Measurements from ENCODE around the gene MYL2. TPM values are rescaled to one million over a fixed set of nuclear protein-coding genes. Genes with fewer than 3 reads are reported as not detected.

The MYL2 gene
- total and polyA plus RNA-seq, 2 donors from 2014 or later = 4.4 TPM; not detected in 1

DNA sequence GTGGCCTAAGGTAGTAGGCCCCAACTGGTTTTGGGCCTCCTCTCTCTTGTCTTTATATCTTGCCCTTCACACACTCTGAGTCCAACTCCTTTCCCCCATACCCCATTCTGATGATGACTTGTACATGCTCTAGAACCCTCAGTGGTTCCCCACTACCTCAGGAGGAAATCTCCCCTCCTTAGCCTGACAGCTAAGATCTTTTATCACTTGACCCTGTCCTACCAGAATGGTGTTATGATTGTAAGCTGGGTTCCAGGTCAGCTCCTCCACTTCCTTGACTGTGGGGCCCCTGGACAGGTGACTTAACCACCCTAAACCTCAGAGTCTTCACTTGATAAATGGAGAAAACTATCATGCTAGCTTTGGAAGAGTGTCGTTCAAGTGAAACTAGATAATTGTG is 9.4 kb upstream of the MYL2 start:
- no peaks in the 10 kb centered on the region for H3K9me3 ChIP-seq (ENCODE audit: control insufficient read depth in 2 of 3, insufficient read depth in 1 of 3, low read length in 3 of 3)
- no peak overlapping the region for H3K27ac ChIP-seq (ENCODE audit: low read depth in 2 of 2, low read length in 2 of 2)
- FAIRE-seq (no peak), DNase-seq (no peak)
- no peak overlapping the region for H3K9ac ChIP-seq (ENCODE audit: low read length in 3 of 3)
- intact Hi-C loops (cut with DNase I) = no loop called here
- TF ChIP-seq, protein P1, sequence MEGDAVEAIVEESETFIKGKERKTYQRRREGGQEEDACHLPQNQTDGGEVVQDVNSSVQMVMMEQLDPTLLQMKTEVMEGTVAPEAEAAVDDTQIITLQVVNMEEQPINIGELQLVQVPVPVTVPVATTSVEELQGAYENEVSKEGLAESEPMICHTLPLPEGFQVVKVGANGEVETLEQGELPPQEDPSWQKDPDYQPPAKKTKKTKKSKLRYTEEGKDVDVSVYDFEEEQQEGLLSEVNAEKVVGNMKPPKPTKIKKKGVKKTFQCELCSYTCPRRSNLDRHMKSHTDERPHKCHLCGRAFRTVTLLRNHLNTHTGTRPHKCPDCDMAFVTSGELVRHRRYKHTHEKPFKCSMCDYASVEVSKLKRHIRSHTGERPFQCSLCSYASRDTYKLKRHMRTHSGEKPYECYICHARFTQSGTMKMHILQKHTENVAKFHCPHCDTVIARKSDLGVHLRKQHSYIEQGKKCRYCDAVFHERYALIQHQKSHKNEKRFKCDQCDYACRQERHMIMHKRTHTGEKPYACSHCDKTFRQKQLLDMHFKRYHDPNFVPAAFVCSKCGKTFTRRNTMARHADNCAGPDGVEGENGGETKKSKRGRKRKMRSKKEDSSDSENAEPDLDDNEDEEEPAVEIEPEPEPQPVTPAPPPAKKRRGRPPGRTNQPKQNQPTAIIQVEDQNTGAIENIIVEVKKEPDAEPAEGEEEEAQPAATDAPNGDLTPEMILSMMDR (IDR thresholded peaks at IDR 0.05; ENCODE audit: borderline replicate concordance, extremely low read depth, insufficient read depth) = no peak
- no peak overlapping the region for H3K4me3 ChIP-seq (ENCODE audit: low read length in 3 of 3)
- H3K4me1 ChIP-seq (ENCODE audit: control insufficient read depth in 2 of 3, insufficient read depth in 2 of 3, low read depth in 1 of 3, low read length in 3 of 3) = no peaks in the 10 kb centered on the region
- H3K27me3 ChIP-seq (ENCODE audit: control insufficient read depth, insufficient read depth, low read length) = no peaks in the 10 kb centered on the region
- no peaks in the 10 kb centered on the region for H3K36me3 ChIP-seq (ENCODE audit: control insufficient read depth in 2 of 3, insufficient read depth in 3 of 3, low read length in 3 of 3)

DNA sequence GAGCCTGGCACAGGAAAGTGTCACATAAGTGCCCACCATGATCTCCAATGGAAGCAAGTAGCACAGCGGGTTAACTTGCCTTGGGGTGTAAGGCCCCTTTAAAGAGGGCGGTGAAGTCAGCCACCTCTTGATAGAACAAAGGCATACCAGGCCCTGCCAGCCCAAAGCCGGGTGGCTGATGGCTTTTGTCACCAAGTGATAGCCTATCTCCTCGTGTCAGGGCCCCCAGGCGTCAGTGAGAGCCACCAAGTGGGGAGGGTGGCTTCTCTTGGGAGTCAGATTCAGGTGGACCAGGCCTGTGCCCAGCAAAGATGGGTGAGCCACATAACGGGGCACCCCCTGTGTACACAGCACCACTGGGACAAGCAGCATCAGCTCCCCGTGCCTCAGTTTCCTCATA is 8.3 kb upstream of the MYL2 start:
- H3K36me3 ChIP-seq (ENCODE audit: control insufficient read depth in 2 of 3, insufficient read depth in 3 of 3, low read length in 3 of 3) = no peaks in the 10 kb centered on the region
- no peak for FAIRE-seq
- H3K9ac ChIP-seq (ENCODE audit: low read length in 3 of 3) = no peak overlapping the region
- TF ChIP-seq, protein P1 (IDR thresholded peaks at IDR 0.05; ENCODE audit: borderline replicate concordance, extremely low read depth, insufficient read depth) = no peak
- no peaks in the 10 kb centered on the region for H3K9me3 ChIP-seq (ENCODE audit: control insufficient read depth in 2 of 3, insufficient read depth in 1 of 3, low read length in 3 of 3)
- no peaks in the 10 kb centered on the region for H3K4me1 ChIP-seq (ENCODE audit: control insufficient read depth in 2 of 3, insufficient read depth in 2 of 3, low read depth in 1 of 3, low read length in 3 of 3)
- H3K4me3 ChIP-seq (ENCODE audit: low read length in 3 of 3) = no peak overlapping the region
- intact Hi-C loops (cut with DNase I) = no loop called here
- no peak overlapping the region for H3K27ac ChIP-seq (ENCODE audit: low read depth in 2 of 2, low read length in 2 of 2)
- peak in 1 of 5 donors; percentile 49 for DNase-seq
- no peaks in the 10 kb centered on the region for H3K27me3 ChIP-seq (ENCODE audit: control insufficient read depth, insufficient read depth, low read length)

DNA sequence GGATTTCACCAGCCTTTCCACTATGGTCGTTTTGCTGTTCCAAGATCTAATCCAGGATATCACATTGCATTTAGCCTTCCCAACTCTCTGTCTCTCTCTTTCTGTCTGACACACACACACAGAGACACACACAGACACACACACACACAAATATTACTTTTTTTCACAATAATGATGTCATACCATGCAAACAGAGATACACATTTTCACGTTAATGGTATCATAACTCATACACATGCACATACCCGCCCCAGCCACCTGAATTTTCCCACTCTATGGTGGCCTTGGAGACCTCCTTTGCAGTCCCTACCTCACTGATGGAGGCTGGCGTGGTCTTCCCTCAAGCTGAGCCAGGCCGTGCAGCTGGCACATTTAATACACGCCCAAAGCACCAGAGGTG is 7.2 kb upstream of the MYL2 start:
- no peaks in the 10 kb centered on the region for H3K36me3 ChIP-seq (ENCODE audit: control insufficient read depth in 2 of 3, insufficient read depth in 3 of 3, low read length in 3 of 3)
- no peak overlapping the region for H3K4me3 ChIP-seq (ENCODE audit: low read length in 3 of 3)
- H3K27ac ChIP-seq (ENCODE audit: low read depth in 2 of 2, low read length in 2 of 2) = no peak overlapping the region
- no peaks in the 10 kb centered on the region for H3K27me3 ChIP-seq (ENCODE audit: control insufficient read depth, insufficient read depth, low read length)
- no peaks in the 10 kb centered on the region for H3K9me3 ChIP-seq (ENCODE audit: control insufficient read depth in 2 of 3, insufficient read depth in 1 of 3, low read length in 3 of 3)
- FAIRE-seq (no peak), DNase-seq (no peak)
- no peaks in the 10 kb centered on the region for H3K4me1 ChIP-seq (ENCODE audit: control insufficient read depth in 2 of 3, insufficient read depth in 2 of 3, low read depth in 1 of 3, low read length in 3 of 3)
- TF ChIP-seq, protein P1 (IDR thresholded peaks at IDR 0.05; ENCODE audit: borderline replicate concordance, extremely low read depth, insufficient read depth) = no peak
- intact Hi-C loops (cut with DNase I) = no loop called here
- H3K9ac ChIP-seq (ENCODE audit: low read length in 3 of 3) = no peak overlapping the region

DNA sequence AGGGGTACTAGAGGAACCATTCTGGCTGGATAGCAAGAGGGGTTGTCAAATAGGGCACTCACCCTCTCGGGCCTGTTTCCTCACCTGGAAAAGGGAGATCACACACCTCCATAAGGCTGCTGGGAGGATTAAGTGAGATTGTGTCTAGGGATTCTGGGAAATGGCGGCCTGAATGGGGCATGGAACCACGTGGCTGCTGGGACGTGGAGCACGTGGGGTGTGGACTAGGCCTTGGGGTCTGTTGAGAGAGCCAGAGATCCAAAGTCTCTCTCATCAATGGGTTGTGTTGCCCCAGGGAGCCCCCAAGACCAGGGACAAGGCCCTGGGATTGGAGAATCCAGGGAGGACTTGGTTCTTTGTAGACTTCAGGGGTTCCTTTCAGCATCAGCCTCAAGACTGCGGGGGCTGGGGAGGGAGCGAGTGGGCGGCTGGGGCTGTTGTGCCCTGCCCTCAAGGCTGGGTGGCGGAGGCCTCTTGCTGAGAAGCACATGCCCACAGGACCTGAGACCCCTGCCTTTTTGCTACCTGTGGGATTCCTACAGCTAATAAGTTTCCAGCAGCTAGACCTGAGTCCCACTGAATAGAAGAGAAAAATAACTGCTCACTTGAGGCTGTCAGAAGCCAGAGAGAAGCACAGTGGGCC is 3.4 kb upstream of the MYL2 start:
- TF ChIP-seq, protein P1 (IDR thresholded peaks at IDR 0.05; ENCODE audit: borderline replicate concordance, extremely low read depth, insufficient read depth) = no peak
- no peaks in the 10 kb centered on the region for H3K27me3 ChIP-seq (ENCODE audit: control insufficient read depth, insufficient read depth, low read length)
- intact Hi-C loops (cut with DNase I) = no loop called here

More for the DNA sequence above, 3.4 kb upstream of the MYL2 start:
- Histone ChIP-seq H3K36me3 (ENCODE audit: control insufficient read depth in 2 of 3, insufficient read depth in 3 of 3, low read length in 3 of 3) (no peaks in the 10 kb centered on the region), H3K9ac (ENCODE audit: low read length in 3 of 3) (no peak overlapping the region), H3K9me3 (ENCODE audit: control insufficient read depth in 2 of 3, insufficient read depth in 1 of 3, low read length in 3 of 3) (no peaks in the 10 kb centered on the region), H3K4me1 (ENCODE audit: control insufficient read depth in 2 of 3, insufficient read depth in 2 of 3, low read depth in 1 of 3, low read length in 3 of 3) (no peaks in the 10 kb centered on the region), H3K4me3 (ENCODE audit: low read length in 3 of 3) (no peak overlapping the region), H3K27ac (ENCODE audit: low read depth in 2 of 2, low read length in 2 of 2) (no peak overlapping the region)
- DNase-seq = peak in 1 of 5 donors; percentile 60
- no peak for FAIRE-seq
